Heart left ventricle (tissue), 16 donors: ENCODE measurements around the gene KIAA1671. TPM values are rescaled to one million over a fixed set of nuclear protein-coding genes. Genes with fewer than 3 reads are reported as not detected.
"Not testable (repeated sequence)": the region's sequence is repeated elsewhere in the genome, so short reads cannot be mapped to it uniquely, and the experiment has no call there.

Experiments
- ATAC-seq, 4 donors: fragments of 200-7000 bp; cut with Tn5 transposase; one replicate each; pipeline ENCODE4 v1.9.1; 2020 to 2022; ENCODE audit warnings: moderate library complexity in 4 of 4, mild to moderate bottlenecking in 3 of 4, moderate number of reproducible peaks in 1 of 4
- DNase-seq, 5 donors: peaks; one replicate each; pipeline ENCODE4 v3.0.0-alpha.2; 2020
- H3K27ac ChIP-seq, 12 donors: fragments of 200-600 bp; sonication (generic) in 4 of 12; one replicate each; pipeline versions ENCODE4 v1.5.0 to v1.8.0; 2016 to 2022; ENCODE audit warnings: mild to moderate bottlenecking in 2 of 12
- H3K27me3 ChIP-seq, 9 donors: fragments of 200-600 bp; sonication (generic) in 2 of 9; one replicate each; pipeline versions ENCODE4 v1.5.1 to v1.8.0; 2016 to 2022; ENCODE audit warnings: mild to moderate bottlenecking in 3 of 9
- H3K36me3 ChIP-seq, 9 donors: fragments of 200-600 bp; sonication (generic) in 2 of 9; one replicate each; pipeline versions ENCODE4 v1.5.0 to v1.8.0; 2018 to 2022; ENCODE audit warnings: mild to moderate bottlenecking in 2 of 9
- H3K4me1 ChIP-seq, 12 donors: fragments of 200-600 bp; sonication (generic) in 4 of 12; one replicate each; pipeline versions ENCODE4 v1.5.0 to v1.8.0; 2016 to 2022; ENCODE audit warnings: mild to moderate bottlenecking in 3 of 12
- H3K4me3 ChIP-seq, 12 donors: fragments of 200-600 bp; sonication (generic) in 4 of 12; one replicate each; pipeline versions ENCODE4 v1.5.0 to v1.8.0; 2017 to 2022; ENCODE audit warnings: mild to moderate bottlenecking in 9 of 12, moderate library complexity in 4 of 12
- H3K9me3 ChIP-seq, 12 donors: fragments of 200-600 bp; sonication (generic) in 4 of 12; one replicate each; pipeline versions ENCODE4 v1.5.0 to v1.8.0; 2016 to 2022; ENCODE audit warnings: mild to moderate bottlenecking in 1 of 12
- POLR2A ChIP-seq, 2 donors: fragments of 450-650 bp; IDR thresholded peaks; one replicate each; pipeline ENCODE4 v1.6.1; 2017; ENCODE audit warnings: antibody characterized with exemption in 2 of 2, mild to moderate bottlenecking in 2 of 2, moderate library complexity in 2 of 2
- WGBS, 4 donors: extraction: QIAGEN DNeasy Blood & Tissue Kit in 2 of 4; methylation state at CpG; one replicate each; pipeline versions ENCODE4 v1.1.5 to v1.1.7; 2013 to 2018; 5-methylcytosine and 5-hydroxymethylcytosine counted together
- intact Hi-C, 10 donors: fragments of 100-400 bp; cut with DNase I; formaldehyde crosslinking; loops; one replicate each; pipeline versions ENCODE4 v1.11.1 to v1.14.2; 2022
- polyA plus RNA-seq, 2 donors: library from polyadenylated mRNA; stranded (reverse); fragments of 200-250 nt; gene quantifications; one replicate each; pipeline ENCODE4 v1.2.3, GENCODE V29; 2013
- total RNA-seq, 9 donors: library from RNA; depleted of rRNA in 2 of 9; stranded (reverse); fragments of >200 nt in 2 of 9; fragmentation: NEBNext Ultra II Directional in 3 of 9; extraction: Animal tissue kit (Norgen Biotek cat#: 25700) in 3 of 9; gene quantifications; one replicate each; pipeline versions ENCODE4 v1.1.0 to v1.2.4, GENCODE V29; 2016 to 2023
- TF ChIP-seq, protein P1 (sequence below), 12 donors: fragments of 200-600 bp; sonication (generic) in 4 of 12; IDR thresholded peaks; one replicate each; pipeline versions ENCODE4 v1.5.0 to v1.8.0; 2018 to 2022; ENCODE audit warnings: antibody characterized with exemption in 12 of 12, mild to moderate bottlenecking in 5 of 12
- donor health status: ischemic (EF 13 %, LVEDD 7.1; RV severe dilation, severe dysfunction).
- donor health status: healthy with polysubstance abuse.
- donor health status: DM: no; HTN: yes; CAD: no.
- donor health status: DM: no; HTN: no; CAD: no.
- donor health status: ischemic (EF 25% LVEDD 6.9; RV normal size, moderate dysfunction).
- donor health status: ischemic (EF 25% LVEDD 5.7; RV mildly dilated, moderate dysfunction).
- donor health status: healthy.
- donor health status: DM: yes; HTN: yes; CAD: no.
- donor health status: ischemic (EF 35%, LVEDD 5.7; RV mildly dilated, moderate dysfunction).
- donor health status: nonischemic (EF 11% LVEDD 7.7; RV severe dilation, severe dysfunction).
- donor health status: DM: yes; HTN: yes; CAD: no.
- donor health status: PGD.
- donor health status: ischemic (EF 29% LVEDD 5.4; RV normal size, mild dysfunction).
- donor health status: nonischemic (EF 23%, LVEDD 6.1; RV moderate dilation, normal function).

KIAA1671 gene
- total and polyA plus RNA-seq, 11 donors = 4.5 to 22.1 (median 13.2) TPM

DNA sequence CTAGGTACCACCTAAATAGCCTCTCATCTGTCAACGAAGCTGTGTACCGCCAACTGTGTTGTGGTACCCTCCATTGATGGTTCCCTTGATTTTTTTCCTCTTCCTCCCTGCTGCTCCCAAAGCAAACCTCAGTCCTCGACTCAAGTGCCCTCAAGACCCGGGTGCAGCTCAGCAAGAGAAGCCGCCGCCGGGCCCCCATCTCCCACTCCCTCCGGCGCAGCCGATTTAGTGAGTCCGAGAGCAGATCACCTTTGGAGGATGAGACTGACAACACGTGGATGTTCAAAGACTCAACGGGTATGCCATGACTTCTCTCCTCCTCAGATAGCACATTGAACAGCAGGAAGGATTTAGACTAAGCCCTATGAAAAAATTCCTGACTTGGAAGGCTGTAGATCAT is 224.7 kb downstream of the KIAA1671 start:
- intact Hi-C loops = loop anchor here in 4 of 10 donors (10.0 kb wide), 2 partner anchors 92 to 242 kb away; no protein-coding TSS in a partner anchor
- H3K36me3 ChIP-seq = peaks cover 0 to 77% (median 36%) of the 10 kb centered on the region in 9 donors

DNA sequence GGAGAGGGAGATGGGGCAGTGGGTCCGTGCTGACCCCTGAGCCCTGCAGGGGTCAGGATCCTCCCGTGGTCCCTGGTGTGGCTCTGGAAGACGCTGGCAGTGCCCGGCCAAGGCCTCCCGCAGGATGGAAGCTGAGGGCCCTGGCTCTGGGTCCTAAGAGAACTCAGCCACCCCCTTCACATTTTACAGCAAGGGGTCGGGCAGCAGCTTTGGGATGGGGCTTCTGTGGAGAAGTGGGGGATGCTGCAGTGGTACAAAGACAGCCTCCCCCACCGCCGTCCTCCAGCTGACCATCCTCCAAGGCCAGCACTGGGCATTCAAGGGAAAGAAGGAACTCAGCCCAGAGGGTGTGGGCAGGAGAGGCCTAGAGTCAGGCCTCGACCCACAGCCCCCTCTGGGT is 225.4 kb downstream of the KIAA1671 start:
- no peaks in the 10 kb centered on the region for H3K27me3 ChIP-seq
- no peaks in the 10 kb centered on the region for H3K4me1 ChIP-seq
- intact Hi-C loops = loop anchor here in 4 of 10 donors (10.0 kb wide), 2 partner anchors 93 to 243 kb away; no protein-coding TSS in a partner anchor
- no peak for ATAC-seq
- peaks cover 0 to 75% (median 36%) of the 10 kb centered on the region in 9 donors for H3K36me3 ChIP-seq
- 84 to 97% (median 92%) methylated on average over 4 to 9 of the region's 9 CpGs for WGBS, 4 donors
- H3K4me3 ChIP-seq = no peak overlapping the region
- TF ChIP-seq, protein P1, sequence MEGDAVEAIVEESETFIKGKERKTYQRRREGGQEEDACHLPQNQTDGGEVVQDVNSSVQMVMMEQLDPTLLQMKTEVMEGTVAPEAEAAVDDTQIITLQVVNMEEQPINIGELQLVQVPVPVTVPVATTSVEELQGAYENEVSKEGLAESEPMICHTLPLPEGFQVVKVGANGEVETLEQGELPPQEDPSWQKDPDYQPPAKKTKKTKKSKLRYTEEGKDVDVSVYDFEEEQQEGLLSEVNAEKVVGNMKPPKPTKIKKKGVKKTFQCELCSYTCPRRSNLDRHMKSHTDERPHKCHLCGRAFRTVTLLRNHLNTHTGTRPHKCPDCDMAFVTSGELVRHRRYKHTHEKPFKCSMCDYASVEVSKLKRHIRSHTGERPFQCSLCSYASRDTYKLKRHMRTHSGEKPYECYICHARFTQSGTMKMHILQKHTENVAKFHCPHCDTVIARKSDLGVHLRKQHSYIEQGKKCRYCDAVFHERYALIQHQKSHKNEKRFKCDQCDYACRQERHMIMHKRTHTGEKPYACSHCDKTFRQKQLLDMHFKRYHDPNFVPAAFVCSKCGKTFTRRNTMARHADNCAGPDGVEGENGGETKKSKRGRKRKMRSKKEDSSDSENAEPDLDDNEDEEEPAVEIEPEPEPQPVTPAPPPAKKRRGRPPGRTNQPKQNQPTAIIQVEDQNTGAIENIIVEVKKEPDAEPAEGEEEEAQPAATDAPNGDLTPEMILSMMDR (IDR thresholded peaks at IDR 0.05) = no peak
- TF ChIP-seq POLR2A (IDR thresholded peaks at IDR 0.05) = no peak
- peaks cover 0 to 11% (median 3%) of the 10 kb centered on the region in 12 donors for H3K9me3 ChIP-seq
- no peak for DNase-seq
- no peak overlapping the region for H3K27ac ChIP-seq

More for the DNA sequence above, 224.7 kb downstream of the KIAA1671 start:
- no peak for TF ChIP-seq POLR2A (IDR thresholded peaks at IDR 0.05)
- TF ChIP-seq, protein P1 (IDR thresholded peaks at IDR 0.05) = no peak
- no peaks in the 10 kb centered on the region for H3K4me1 ChIP-seq
- H3K27me3 ChIP-seq = no peaks in the 10 kb centered on the region
- DNase-seq = no peak
- H3K4me3 ChIP-seq = no peak overlapping the region
- H3K27ac ChIP-seq = no peak overlapping the region
- WGBS, 4 donors = 90 to 92% (median 90%) methylated on average over 13 of the region's 13 CpGs
- peaks cover 0 to 11% (median 3%) of the 10 kb centered on the region in 12 donors for H3K9me3 ChIP-seq
- no peak for ATAC-seq

DNA sequence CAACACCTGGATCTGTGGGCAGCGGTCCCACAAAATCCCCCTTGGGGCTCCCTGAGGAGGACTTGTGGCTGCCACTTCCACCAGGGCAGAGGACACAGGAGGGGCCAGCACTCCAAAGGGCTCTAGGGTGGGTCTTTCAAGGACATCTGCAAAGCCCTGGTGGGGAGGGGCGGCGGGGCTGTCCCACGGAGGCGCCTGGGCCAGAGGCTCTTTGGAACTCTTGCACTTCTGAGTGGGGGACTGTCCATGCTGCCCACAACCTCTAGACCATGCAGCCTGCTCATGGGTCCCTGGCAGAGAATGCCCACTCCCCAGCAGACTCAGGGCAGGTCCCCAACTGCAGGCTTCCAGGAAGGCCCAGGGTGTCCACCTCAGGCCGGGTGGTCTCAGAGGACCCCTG is 225.8 kb downstream of the KIAA1671 start:
- H3K4me1 ChIP-seq, H3K27ac ChIP-seq, H3K27me3 ChIP-seq: not testable (repeated sequence)
- intact Hi-C loops = loop anchor here in 4 of 10 donors (10.0 kb wide), 2 partner anchors 94 to 244 kb away; no protein-coding TSS in a partner anchor
- peak in 1 of 5 donors; percentile 76 for DNase-seq
- H3K9me3 ChIP-seq = peaks cover 0 to 11% (median 3%) of the 10 kb centered on the region in 12 donors
- peak; percentile 31 to 61 (median 47) for ATAC-seq
- peaks cover 0 to 70% (median 36%) of the 10 kb centered on the region in 9 donors for H3K36me3 ChIP-seq
- WGBS, 4 donors = 83 to 100% (median 86%) methylated on average over 1 to 6 of the region's 6 CpGs
- H3K4me3 ChIP-seq = peak overlapping the region in 1 of 12 donors; percentile 26

DNA sequence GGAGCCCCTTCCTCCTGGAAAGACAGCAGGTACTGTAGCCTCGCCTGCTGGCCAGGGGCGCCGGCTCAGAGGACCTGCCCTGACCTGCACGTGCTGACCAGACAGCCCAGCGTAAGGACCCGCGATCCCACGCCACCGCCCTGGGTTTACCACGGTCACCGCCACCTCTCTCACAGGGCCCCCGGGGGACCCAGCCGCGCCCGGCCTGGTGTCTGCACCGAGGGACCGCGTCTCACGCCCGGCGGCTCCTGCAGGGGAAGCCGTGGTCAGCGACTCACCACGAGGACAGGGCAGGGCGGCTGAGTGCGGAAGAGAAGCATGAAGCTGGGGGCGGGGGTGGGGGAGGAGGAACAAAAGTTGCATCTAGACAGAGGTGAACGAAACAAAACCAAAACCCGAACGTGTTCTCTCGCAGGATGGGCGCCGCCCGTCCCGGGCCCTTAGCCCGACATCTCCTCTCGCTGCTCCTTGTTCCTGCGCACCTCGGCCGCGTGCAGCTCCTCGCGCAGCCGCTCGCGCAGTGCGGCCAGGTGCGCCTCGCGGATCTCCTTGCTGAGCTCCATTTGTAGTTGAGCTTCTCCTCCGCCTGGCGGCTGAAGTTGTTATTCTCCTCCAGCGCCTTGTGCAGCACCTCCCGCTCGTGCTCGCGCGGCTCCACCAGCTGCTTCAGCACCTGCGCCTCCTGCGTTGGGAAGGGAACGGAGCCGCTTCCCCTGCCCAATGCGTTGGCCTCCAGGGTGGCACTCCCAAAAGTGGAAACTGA is 226.5 kb downstream of the KIAA1671 start:
- H3K27ac ChIP-seq, H3K27me3 ChIP-seq, DNase-seq, H3K4me1 ChIP-seq, H3K4me3 ChIP-seq: not testable (repeated sequence)
- peak; percentile 46 to 68 (median 58) for ATAC-seq
- Histone ChIP-seq H3K9me3 (peaks cover 0 to 11% (median 3%) of the 10 kb centered on the region in 12 donors), H3K36me3 (peaks cover 0 to 72% (median 32%) of the 10 kb centered on the region in 9 donors)
- WGBS, 4 donors = 70 to 76% (median 72%) methylated on average over 36 to 51 of the region's 63 CpGs
- intact Hi-C loops = loop anchor here in 4 of 10 donors (10.0 kb wide), 2 partner anchors 94 to 244 kb away; no protein-coding TSS in a partner anchor
